IPS-18c (cell line): ENCODE data around the gene CHST15.
A peak's percentile ranks its signal among the peaks of the same experiment; 100 is the strongest.

Experiments used
- H3K4me3 ChIP-seq: 2 replicates; pipeline ENCODE4 v1.7.0; 2013; ENCODE audit warnings: low read depth, mild to moderate bottlenecking, low read length, moderate library complexity; ENCODE audit not compliant: insufficient read depth
- H3K9me3 ChIP-seq: one replicate; pipeline ENCODE4 v1.6.1; 2013; ENCODE audit warnings: mild to moderate bottlenecking, low read length, moderate library complexity; ENCODE audit not compliant: control insufficient read depth, insufficient read depth

Gene CHST15

DNA sequence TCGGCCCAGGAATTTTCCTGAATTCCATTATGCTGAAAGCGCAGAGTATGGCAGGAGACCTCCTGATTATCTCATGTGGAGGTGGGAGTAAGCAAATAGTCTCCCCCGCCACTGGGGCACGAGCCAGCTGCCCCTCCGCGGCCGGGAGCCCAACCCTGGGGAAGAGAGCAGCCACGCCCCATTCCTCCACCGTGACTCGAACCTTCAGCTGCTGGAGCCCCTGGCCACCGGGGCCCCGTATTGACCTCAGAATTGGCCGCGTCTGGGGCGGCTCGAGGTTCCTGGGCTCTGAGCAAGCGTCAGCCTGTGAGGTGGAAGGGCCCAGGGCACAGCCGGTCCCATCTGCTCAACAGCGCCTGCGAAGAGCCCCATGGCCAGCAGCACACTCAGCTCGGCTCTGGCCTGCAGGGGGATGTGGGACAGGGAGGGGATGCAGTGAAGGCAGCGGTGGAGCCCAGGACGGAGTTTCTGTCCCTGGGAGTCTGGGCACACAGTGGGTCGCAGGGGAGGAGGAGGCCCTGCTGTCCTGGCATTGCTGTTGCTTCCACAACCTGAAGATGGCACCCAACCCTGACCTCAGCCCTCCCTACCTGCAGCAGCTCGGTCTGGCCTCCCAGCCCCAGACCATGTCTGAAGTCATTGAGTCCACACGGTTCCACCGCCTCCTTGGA is 97.8 kb downstream of the CHST15 start:
- Histone ChIP-seq H3K9me3 (no peaks in the 10 kb centered on the region), H3K4me3 (peak overlapping the region; percentile 38)

DNA sequence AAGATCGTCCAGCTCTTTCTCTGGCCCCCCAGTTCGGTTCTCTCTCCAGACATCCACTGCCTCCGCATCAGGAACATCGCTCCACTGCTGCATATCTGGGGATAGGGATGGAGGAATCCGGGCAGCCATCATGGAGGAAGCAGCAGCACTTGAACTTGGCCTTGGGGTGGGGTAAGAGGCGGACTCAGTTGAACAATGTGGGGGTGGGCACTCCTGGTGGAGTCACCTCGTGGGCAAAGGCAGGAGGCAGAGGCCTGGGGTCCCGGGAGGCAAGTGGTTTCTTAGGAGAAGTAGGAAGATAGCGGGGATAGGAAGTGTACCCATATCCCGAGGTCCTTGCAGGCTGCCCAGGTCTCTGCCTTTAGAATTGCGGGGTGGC is 98.3 kb downstream of the CHST15 start:
- H3K9me3 ChIP-seq, result no peaks in the 10 kb centered on the region
- peak overlapping the region; percentile 38 for H3K4me3 ChIP-seq

DNA sequence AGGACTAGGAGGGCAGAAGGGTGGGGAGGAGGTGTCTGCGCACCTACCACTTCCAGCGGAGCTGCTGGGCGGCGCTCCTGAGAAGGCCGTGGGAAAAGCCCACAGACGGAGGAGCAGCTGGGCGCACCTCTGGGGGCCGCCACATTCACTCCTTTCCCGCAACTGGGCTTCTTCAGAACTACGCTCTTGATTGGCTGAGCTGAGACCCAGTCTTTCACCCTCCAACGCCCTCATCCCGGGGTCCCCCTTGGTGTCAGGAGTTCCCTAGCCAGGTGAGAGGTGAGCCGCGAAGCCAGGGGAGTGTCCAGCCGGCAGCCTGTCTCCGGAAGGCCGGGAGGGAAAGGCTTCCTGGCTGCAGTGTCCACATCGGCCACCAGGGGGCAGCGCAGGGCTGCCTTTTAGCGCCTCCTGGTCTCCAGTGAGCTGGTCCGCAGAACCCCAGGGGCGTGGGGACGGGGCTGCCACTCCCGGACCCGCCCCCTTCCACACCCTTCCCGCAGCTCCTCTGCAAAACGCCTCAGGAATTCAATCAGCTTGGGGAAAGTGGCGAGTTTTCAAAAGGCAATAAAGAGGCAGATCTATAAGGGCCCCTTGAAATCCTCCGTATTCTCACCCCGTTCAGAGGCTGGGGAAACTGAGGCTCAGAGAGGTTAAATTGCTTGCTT is 98.8 kb downstream of the CHST15 start:
- peak overlapping the region; percentile 38; the same call in 1 of the 2 replicates for H3K4me3 ChIP-seq

DNA sequence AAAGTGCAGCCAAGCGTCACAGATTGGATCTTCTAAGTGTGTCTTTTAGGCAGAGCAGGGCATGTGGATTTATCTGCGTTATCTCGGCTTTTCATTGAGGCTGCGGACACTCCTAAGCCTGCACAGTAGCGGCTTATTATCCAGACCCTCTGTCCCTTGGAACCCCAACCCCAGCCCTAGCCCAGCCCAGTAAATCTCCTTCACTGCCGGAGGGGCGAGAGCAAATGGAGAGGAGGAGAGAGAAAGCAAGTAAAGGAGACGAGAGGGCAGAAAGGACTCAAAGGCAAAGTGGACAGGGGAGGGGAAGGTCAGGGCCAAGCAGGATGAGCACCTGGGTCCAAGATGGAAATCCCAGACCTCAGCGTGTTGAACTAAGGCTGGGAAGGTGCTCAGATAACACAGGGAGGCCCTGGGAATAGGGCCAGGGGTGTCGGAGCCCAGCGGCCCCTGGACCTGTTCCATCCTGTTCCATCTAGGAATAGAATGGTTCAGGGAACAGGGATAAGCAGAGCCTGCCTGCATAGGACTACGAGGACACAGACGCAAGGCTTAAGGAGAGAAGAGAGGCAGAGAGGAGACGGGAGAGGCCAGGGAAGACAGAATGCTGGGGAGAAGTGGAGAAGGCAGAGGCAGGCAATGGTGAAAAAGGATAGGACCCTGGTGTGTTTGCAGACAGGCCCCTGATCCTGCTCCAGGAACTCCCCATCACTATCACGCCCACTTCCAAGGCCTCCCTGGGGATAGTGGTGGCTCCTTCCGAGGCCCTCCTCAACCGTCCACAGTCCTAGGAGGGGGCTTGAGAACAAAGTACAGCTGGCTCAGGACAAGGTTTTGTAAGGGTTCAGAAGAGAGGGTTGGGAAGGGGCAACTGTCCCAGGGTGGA is 99.6 kb downstream of the CHST15 start:
- Histone ChIP-seq H3K4me3 (no peak overlapping the region), H3K9me3 (no peaks in the 10 kb centered on the region)

More for the DNA sequence above, 98.8 kb downstream of the CHST15 start:
- no peaks in the 10 kb centered on the region for H3K9me3 ChIP-seq

GRCh38 chr10:123991611-123992570 is 101.5 kb downstream of the CHST15 start:
- Histone ChIP-seq H3K4me3 (peak overlapping the region; percentile 41), H3K9me3 (peaks cover 2% of the 10 kb centered on the region)

DNA sequence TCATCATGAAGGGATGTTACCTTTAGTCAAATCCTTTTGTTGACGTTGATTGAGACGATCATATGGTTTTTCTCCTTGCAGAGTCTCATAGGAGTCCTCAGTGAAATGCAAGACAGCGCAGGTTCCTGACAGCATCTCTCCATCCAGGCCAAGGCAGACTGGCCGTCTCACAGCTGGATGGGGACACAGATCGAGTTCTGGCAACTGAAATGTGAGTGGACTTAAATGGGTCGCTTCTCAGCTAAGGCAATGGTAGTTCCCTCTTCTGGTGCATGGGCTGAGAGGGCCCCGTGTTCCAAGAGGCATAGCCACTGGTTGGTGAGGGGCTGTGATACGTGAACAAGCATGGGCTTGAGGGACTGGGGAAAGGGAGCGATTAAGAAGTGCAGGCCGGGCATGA is 102.5 kb downstream of the CHST15 start:
- Histone ChIP-seq H3K4me3 (no peak overlapping the region), H3K9me3 (peaks cover 2% of the 10 kb centered on the region)

- no peak overlapping the region for H3K4me3 ChIP-seq
- peaks cover 2% of the 10 kb centered on the region for H3K9me3 ChIP-seq
Observed at GRCh38 chr10:123988694-123989093, 104.7 kb downstream of the CHST15 start.

- Histone ChIP-seq H3K4me3 (no peak overlapping the region), H3K9me3 (peaks cover 2% of the 10 kb centered on the region)
Observed at GRCh38 chr10:123986736-123987135, 106.7 kb downstream of the CHST15 start.

DNA sequence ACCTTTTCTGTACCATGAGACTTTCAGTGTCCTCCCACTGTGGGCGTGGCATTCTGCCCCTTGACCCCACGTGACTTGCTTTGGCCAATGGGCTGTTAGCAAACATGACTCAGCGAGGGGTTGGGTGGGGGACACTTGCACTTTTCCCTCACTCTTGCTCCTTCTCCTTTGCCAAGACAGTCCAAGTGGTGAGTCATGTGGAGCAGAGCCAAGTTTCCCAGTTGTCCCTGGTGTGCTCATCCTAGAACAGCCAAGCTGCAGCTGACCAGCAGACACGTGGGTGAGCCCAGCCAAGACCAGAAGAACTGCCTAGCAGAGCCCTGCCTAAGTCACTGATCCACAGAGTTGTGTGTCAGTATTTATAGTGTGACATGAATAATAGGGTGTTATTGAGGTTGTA is 119.0 kb downstream of the CHST15 start:
- no peak overlapping the region for H3K4me3 ChIP-seq
- peaks cover 5% of the 10 kb centered on the region for H3K9me3 ChIP-seq

- peak overlapping the region; percentile 57 for H3K4me3 ChIP-seq
- peaks cover 2% of the 10 kb centered on the region for H3K9me3 ChIP-seq
Observed at GRCh38 chr10:123972481-123973401, 120.7 kb downstream of the CHST15 start.

DNA sequence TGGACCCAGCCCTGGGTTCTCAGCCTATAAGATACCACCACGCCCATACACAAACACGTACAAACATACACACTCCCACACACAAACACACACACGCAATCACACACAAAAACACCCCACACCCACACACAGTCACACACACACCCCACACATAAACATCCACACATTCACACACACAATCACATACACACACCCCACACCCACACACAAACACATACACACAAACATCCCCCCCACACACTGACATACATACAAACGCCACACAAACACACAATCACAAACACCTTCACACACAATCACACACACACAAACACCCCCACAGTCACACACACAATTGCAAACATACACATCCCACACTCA is 122.5 kb downstream of the CHST15 start:
- peaks cover 2% of the 10 kb centered on the region for H3K9me3 ChIP-seq
- H3K4me3 ChIP-seq, result no peak overlapping the region

- peaks cover 2% of the 10 kb centered on the region for H3K9me3 ChIP-seq
- peak overlapping the region; percentile 34; the same call in 1 of the 2 replicates for H3K4me3 ChIP-seq
Observed at GRCh38 chr10:123970207-123970926, 123.0 kb downstream of the CHST15 start.

DNA sequence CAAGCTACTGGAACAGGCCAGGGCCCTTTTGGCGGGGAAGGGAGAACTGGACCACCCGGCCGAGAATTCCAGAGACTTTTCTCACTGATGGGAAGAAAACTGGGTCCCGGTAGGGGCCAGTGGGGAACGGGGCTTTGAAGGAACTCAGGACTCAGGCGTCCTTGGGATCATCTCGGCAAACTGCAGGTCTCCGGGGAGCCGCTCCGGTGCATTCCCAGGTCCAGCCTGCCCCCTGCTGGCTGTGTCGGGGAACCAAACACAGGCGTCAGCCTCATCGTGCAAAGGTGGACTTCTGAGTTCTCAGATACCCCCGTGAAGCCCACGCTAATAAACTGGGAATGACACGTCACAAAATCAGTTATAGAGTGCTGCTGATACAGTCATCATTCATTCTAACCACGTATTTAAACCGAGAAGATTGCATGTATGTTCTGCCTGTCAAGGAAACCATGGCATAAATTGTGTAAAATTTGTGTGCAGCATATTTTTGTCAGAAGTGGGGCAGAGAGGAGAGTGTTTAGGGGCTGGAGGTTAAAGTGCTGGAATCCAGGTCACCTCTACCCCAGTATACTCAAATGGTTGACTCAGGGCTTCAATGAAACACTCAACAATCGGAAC is 125.7 kb downstream of the CHST15 start:
- no peak overlapping the region for H3K4me3 ChIP-seq

GRCh38 chr10:123966896-123967231 is 126.5 kb downstream of the CHST15 start:
- no peak overlapping the region for H3K4me3 ChIP-seq
- H3K9me3 ChIP-seq, result no peaks in the 10 kb centered on the region

More for the DNA sequence above, 125.7 kb downstream of the CHST15 start:
- no peaks in the 10 kb centered on the region for H3K9me3 ChIP-seq
